ENCODE measurements around the gene CLDN9.

CLDN9 gene

DNA sequence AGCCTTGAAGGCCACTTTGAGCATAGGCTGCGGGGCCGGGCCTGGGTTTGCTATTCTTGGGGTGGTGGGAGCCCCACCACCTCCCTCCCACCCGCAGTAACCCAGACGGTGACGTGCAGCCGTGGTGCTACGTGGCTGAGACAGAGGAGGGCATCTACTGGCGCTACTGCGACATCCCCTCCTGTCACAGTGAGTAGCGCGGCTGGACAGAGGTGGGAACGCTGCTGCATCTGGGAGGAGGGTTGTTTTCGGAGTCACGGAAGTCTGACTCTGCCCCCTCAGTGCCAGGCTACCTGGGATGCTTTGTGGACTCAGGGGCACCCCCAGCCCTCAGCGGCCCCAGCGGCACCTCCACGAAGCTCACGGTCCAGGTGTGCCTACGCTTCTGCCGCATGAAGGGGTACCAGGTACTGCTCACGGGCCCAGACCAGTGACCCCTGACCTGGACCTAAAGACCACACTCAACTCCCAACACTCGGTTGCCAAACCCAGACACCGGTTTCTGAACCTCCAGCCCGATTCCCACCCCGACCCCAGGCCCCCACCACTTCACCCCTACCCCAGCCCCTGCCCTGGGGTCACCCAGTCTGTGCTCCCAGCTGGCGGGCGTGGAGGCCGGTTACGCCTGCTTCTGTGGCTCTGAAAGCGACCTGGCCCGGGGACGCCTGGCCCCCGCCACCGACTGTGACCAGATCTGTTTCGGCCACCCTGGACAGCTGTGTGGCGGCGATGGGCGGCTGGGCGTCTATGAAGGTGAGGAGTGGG, 46.5 kb upstream of the CLDN9 start:
- Histone ChIP-seq H3K4me3 (replicated peaks; ENCODE audit: low read depth, low read length) (peak overlapping the region; percentile 25; the same call in 1 of the 2 replicates), H3K36me3 (ENCODE audit: control insufficient read depth, insufficient read depth, low read length) (peaks cover 2% of the 10 kb centered on the region), H3K27me3 (replicated peaks; ENCODE audit: control insufficient read depth, insufficient read depth, low read length) (no peaks in the 10 kb centered on the region)
- peak; percentile 33 for DNase-seq (ENCODE audit: extremely low read depth, insufficient read length)
- TF ChIP-seq, protein P1, sequence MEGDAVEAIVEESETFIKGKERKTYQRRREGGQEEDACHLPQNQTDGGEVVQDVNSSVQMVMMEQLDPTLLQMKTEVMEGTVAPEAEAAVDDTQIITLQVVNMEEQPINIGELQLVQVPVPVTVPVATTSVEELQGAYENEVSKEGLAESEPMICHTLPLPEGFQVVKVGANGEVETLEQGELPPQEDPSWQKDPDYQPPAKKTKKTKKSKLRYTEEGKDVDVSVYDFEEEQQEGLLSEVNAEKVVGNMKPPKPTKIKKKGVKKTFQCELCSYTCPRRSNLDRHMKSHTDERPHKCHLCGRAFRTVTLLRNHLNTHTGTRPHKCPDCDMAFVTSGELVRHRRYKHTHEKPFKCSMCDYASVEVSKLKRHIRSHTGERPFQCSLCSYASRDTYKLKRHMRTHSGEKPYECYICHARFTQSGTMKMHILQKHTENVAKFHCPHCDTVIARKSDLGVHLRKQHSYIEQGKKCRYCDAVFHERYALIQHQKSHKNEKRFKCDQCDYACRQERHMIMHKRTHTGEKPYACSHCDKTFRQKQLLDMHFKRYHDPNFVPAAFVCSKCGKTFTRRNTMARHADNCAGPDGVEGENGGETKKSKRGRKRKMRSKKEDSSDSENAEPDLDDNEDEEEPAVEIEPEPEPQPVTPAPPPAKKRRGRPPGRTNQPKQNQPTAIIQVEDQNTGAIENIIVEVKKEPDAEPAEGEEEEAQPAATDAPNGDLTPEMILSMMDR (IDR thresholded peaks at IDR 0.05; ENCODE audit: insufficient read depth, low read length, poor library complexity, severe bottlenecking): no peak

DNA sequence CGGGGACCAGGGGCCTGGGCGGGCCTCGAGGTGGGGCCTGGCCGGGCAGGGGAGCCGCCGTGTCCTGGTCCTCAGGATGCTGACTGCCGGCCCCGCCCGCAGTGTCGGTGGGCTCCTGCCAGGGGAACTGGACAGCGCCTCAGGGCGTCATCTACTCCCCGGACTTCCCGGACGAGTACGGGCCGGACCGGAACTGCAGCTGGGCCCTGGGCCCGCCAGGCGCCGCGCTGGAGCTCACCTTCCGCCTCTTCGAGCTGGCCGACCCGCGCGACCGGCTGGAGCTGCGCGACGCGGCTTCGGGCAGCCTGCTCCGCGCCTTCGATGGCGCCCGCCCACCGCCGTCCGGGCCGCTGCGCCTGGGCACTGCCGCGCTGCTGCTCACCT, 45.9 kb upstream of the CLDN9 start:
- TF ChIP-seq, protein P1 (IDR thresholded peaks at IDR 0.05; ENCODE audit: insufficient read depth, low read length, poor library complexity, severe bottlenecking): no peak
- Histone ChIP-seq H3K36me3 (ENCODE audit: control insufficient read depth, insufficient read depth, low read length) (peaks cover 2% of the 10 kb centered on the region), H3K27me3 (replicated peaks; ENCODE audit: control insufficient read depth, insufficient read depth, low read length) (no peaks in the 10 kb centered on the region), H3K4me3 (replicated peaks; ENCODE audit: low read depth, low read length) (no peak overlapping the region)
- DNase-seq (ENCODE audit: extremely low read depth, insufficient read length): peak; percentile 26

DNA sequence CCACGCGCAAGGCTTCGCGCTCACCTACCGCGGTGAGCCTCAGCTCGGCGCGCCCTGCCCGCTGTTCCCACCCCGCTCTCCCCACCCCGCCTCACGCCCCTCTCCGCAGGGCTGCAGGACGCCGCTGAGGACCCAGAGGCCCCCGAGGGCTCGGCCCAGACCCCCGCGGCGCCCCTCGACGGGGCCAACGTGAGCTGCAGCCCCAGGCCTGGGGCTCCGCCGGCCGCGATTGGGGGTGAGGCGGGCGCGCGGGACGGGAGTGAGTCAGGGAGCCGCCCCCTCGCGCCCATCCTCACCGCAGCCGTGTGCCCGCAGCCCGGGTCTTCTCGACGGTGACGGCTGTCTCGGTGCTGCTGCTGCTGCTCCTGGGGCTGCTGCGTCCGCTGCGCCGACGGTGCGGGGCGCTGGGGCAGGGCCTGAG, 45.5 kb upstream of the CLDN9 start:
- Histone ChIP-seq H3K27me3 (replicated peaks; ENCODE audit: control insufficient read depth, insufficient read depth, low read length) (no peaks in the 10 kb centered on the region), H3K36me3 (ENCODE audit: control insufficient read depth, insufficient read depth, low read length) (peaks cover 2% of the 10 kb centered on the region), H3K4me3 (replicated peaks; ENCODE audit: low read depth, low read length) (no peak overlapping the region)
- DNase-seq (ENCODE audit: extremely low read depth, insufficient read length): peak; percentile 26
- TF ChIP-seq, protein P1 (IDR thresholded peaks at IDR 0.05; ENCODE audit: insufficient read depth, low read length, poor library complexity, severe bottlenecking): no peak

DNA sequence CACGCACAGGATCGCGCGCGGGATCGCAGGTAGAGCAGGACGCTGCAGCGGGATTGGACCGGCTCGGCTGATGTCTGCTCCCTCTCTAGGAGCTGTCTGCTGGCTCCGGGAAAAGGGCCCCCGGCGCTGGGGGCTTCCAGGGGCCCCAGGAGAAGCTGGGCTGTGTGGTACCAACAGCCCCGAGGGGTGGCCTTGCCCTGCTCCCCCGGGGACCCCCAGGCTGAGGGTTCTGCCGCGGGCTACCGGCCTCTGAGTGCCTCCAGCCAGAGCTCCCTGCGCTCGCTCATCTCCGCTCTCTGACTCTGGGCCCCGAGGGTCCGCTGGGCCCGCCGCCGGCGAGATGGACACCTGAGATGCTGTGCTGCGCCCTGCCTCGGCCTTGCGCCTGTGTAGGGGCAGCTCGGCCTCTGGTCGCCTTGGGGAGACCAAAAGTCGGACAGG, 45.0 kb upstream of the CLDN9 start:
- H3K4me3 ChIP-seq (replicated peaks; ENCODE audit: low read depth, low read length): no peak overlapping the region
- no peaks in the 10 kb centered on the region for H3K27me3 ChIP-seq (replicated peaks; ENCODE audit: control insufficient read depth, insufficient read depth, low read length)
- TF ChIP-seq, protein P1 (IDR thresholded peaks at IDR 0.05; ENCODE audit: insufficient read depth, low read length, poor library complexity, severe bottlenecking): no peak
- peaks cover 2% of the 10 kb centered on the region for H3K36me3 ChIP-seq (ENCODE audit: control insufficient read depth, insufficient read depth, low read length)
- DNase-seq (ENCODE audit: extremely low read depth, insufficient read length): no peak

DNA sequence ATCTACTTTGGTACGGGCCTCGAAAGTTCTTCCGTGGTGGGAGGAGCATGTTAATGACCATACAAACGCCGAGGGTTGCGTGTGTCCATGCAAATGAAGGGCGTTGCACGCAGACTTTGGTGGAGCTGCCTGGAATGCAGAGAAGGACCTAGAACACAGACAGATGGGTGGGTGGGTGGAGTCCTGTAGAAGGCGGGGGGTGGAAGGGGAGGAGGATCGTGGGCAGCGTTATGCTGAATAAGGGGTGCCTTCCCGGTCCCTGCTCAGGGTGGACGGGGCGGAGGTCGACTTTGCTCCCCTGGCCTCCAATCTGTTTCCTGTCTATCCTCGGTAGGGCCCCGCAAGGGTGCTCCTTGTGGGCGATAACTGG, 44.4 kb upstream of the CLDN9 start:
- TF ChIP-seq, protein P1 (IDR thresholded peaks at IDR 0.05; ENCODE audit: insufficient read depth, low read length, poor library complexity, severe bottlenecking): no peak
- no peak for DNase-seq (ENCODE audit: extremely low read depth, insufficient read length)
- Histone ChIP-seq H3K4me3 (replicated peaks; ENCODE audit: low read depth, low read length) (peak overlapping the region; percentile 88), H3K27me3 (replicated peaks; ENCODE audit: control insufficient read depth, insufficient read depth, low read length) (no peaks in the 10 kb centered on the region), H3K36me3 (ENCODE audit: control insufficient read depth, insufficient read depth, low read length) (peaks cover 3% of the 10 kb centered on the region)

Data from GM06990 (cell line).